Activated CD8-positive, alpha-beta T cell treated with anti-CD3 and anti-CD28 coated beads for 36 hours (primary cell): ENCODE measurements around the gene CCL21. TPM values are rescaled to one million over a fixed set of nuclear protein-coding genes. Genes with fewer than 3 reads are reported as not detected.

ENCODE experiments used
- ATAC-seq: fragments of 200-7000 bp; cut with Tn5 transposase; one replicate; pipeline ENCODE4 v1.10.0; 2021; ENCODE audit warnings: mild to moderate bottlenecking, moderate library complexity
- CTCF ChIA-PET: fragments of 350-600 bp; sonication (Branson Sonifier 250); formaldehyde crosslinking; loops from one replicate; lab custom pipeline; 2021; ENCODE audit warnings: antibody characterized with exemption; lab: Charles Lee
- POLR2A ChIA-PET: fragments of 350-600 bp; sonication (Branson Sonifier 250); formaldehyde crosslinking; loops from one replicate; lab custom pipeline; 2021; ENCODE audit warnings: antibody characterized with exemption; lab: Charles Lee
- DNase-seq: peaks from one replicate; pipeline ENCODE4 v3.0.0-alpha.2; 2020
- H3K27ac Mint-ChIP-seq: one replicate; pipeline ENCODE4 v1.8.0; 2021; ENCODE audit warnings: mild to moderate bottlenecking, mixed read lengths
- H3K27me3 Mint-ChIP-seq: one replicate; pipeline ENCODE4 v1.8.0; 2021; ENCODE audit warnings: mixed read lengths
- H3K36me3 Mint-ChIP-seq: one replicate; pipeline ENCODE4 v1.8.0; 2021; ENCODE audit warnings: low read depth, mixed read lengths
- H3K4me1 Mint-ChIP-seq: one replicate; pipeline ENCODE4 v1.8.0; 2021; ENCODE audit warnings: low read depth, mixed read lengths
- H3K4me3 Mint-ChIP-seq: one replicate; pipeline ENCODE4 v1.8.0; 2021; ENCODE audit warnings: mild to moderate bottlenecking, moderate library complexity, mixed read lengths
- H3K9me3 Mint-ChIP-seq: one replicate; pipeline ENCODE4 v1.8.0; 2021; ENCODE audit warnings: mixed read lengths
- CTCF ChIP-seq: fragments of 200-600 bp; IDR thresholded peaks from one replicate; pipeline ENCODE4 v1.8.0; 2022; ENCODE audit warnings: antibody characterized with exemption, mild to moderate bottlenecking
- intact Hi-C: fragments of 100-400 bp; cut with micrococcal nuclease; formaldehyde crosslinking; loops from one replicate; pipeline ENCODE4 v1.10.0; 2022
- total RNA-seq, 2 experiments: library from RNA; stranded (reverse); gene quantifications; one replicate each; pipeline ENCODE4 v1.2.3, GENCODE V29; 2021

CCL21 gene
- total RNA-seq, 2 experiments from 2014 or later = not detected

DNA sequence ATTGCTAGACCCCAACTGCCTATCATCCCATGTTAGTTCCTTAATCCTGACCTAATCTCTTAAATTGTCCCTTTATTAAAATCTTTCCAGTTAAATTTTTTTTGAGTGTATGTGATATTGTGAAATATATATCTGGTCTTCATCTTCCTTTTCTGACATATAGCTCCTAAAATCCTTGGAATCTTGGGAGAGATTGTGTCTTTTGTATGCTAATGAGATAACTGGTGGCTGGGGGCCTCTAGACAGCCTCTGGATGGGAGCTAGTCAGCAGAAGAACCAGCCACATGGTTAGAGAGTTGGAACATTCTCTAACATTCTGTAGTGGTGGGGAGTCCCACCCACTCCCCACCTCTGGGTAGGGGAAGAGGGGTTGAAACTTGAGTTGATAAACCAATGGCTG is 15.1 kb downstream of the CCL21 start:
- Mint-ChIP-seq H3K27me3 (peaks cover 4% of the 10 kb centered on the region), H3K27ac (no peak overlapping the region), H3K9me3 (no peaks in the 10 kb centered on the region), H3K4me1 (no peaks in the 10 kb centered on the region), H3K36me3 (no peaks in the 10 kb centered on the region), H3K4me3 (no peak overlapping the region)
- intact Hi-C loops = no loop called here
- ChIA-PET POLR2A (interaction anchor here (0.6 to 0.9 kb wide), 2 partner anchors 35 to 645 kb away, joined by 3 read pairs; no protein-coding TSS in a partner anchor), CTCF (interaction anchor here (1.0 to 4.3 kb wide), 3 partner anchors 7 to 30 kb away, joined by 3 to 33 read pairs (median 3); no protein-coding TSS in a partner anchor)
- TF ChIP-seq CTCF = no peak
- DNase-seq (no peak), ATAC-seq (no peak)

DNA sequence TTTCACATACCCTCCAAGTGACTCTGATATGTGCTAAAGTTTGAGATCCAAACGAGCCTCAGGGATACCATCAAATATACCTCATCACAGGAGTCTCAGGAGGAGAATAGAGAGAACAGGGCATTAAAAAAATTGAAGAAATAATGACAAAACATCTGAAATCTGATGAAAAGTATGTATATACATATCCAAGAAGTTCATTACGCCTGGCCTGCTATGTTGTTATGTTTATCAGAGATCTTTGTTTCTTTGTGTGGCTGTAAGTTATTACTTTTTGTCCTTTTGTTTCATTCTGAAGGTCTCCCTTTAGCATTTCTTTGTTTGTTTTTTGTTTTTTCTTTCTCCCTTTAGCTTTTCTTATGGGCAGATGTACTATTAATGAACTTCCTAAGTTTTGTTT is 16.4 kb downstream of the CCL21 start:
- H3K27ac Mint-ChIP-seq = no peak overlapping the region
- CTCF ChIA-PET = interaction anchor here (4.3 kb wide), 1 partner anchor 8 kb away, joined by 33 read pairs; no protein-coding TSS in a partner anchor
- TF ChIP-seq CTCF = no peak
- intact Hi-C loops = no loop called here
- no peak overlapping the region for H3K4me3 Mint-ChIP-seq
- H3K9me3 Mint-ChIP-seq = no peaks in the 10 kb centered on the region
- DNase-seq = no peak
- no peak for ATAC-seq
- POLR2A ChIA-PET = interaction anchor here (1.0 kb wide), 1 partner anchor 47 kb away, joined by 3 read pairs; the partner anchor contains the start of gene GALT
- no peaks in the 10 kb centered on the region for H3K4me1 Mint-ChIP-seq
- H3K27me3 Mint-ChIP-seq = peaks cover 4% of the 10 kb centered on the region
- no peaks in the 10 kb centered on the region for H3K36me3 Mint-ChIP-seq

DNA sequence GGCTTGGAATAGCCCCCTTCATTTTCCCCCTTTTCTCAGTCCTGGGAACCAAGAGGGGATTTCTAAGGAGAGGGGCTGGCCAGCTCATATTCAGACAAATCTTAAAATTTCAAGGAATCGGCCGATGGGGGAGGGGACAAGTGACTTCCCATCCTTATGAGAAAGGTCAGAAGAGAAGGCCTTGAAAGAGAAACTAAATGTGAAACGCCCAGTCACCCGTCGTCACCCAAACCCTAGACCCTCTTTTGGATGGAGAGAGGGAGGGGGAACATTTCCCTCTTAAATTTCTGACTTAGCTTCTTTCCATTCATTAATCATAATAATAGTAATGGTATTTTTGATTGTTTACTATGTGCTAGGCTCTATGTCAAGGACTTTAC is 18.0 kb downstream of the CCL21 start:
- POLR2A ChIA-PET = no interaction called here
- Mint-ChIP-seq H3K4me1 (no peaks in the 10 kb centered on the region), H3K27me3 (peaks cover 4% of the 10 kb centered on the region), H3K27ac (no peak overlapping the region), H3K36me3 (no peaks in the 10 kb centered on the region), H3K4me3 (no peak overlapping the region), H3K9me3 (no peaks in the 10 kb centered on the region)
- no peak for DNase-seq
- intact Hi-C loops = no loop called here
- CTCF ChIA-PET = interaction anchor here (1.8 to 4.3 kb wide), 2 partner anchors 10 to 69 kb away, joined by 4 to 33 read pairs; no protein-coding TSS in a partner anchor
- no peak for TF ChIP-seq CTCF
- no peak for ATAC-seq

DNA sequence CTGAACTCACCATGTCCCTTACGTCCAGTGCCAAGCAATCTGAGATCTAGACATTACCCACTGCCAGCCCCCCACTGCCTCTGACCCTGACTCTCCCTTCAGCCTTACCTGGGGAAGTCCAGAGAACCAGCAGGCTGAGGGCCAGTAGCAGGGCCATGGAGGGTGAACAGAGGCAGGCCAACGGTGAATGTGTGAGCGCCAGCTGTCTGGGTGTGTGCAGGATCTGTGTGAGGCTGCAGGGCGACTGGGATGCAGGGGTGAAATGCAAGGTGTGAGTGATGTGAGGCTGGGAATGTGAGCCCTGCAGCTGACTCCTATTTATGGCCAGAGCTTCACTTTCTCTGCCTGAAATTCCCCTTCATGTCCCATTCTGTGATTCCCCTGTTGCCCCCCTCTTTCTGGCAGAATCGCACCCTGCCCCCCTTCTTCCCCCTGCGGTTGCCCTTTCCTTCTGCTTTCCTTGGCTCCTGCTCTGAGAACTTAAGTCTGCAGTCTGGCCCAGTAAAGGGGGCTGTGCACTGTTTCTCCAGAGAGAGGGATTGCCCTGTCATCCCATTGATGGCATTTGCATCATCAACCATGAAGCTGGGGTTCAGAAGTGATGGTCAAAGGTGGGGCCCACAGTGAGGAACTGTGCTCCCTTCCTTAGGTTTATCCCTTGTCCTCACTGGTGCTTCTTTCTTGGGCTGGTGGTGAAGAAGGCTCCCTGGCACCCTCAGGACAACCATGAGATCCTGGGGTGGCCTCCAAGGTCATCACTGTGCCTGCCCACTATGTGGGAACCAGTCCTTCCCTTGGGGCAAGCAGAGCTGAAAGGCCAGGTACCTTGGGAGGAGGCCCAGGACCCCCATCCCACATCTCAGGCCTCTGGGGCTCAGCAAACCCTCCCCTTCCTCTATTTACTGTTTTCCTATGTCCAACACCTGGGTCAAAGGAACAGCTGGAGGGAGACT is 18.7 kb downstream of the CCL21 start, which contains the start of gene CCL19:
TSS of gene CCL19 (minus strand) at position 294 of the 953 bp plus-strand sequence. CDS start at position 157, 137 bp downstream.
- Mint-ChIP-seq H3K9me3 (no peaks in the 10 kb centered on the region), H3K27ac (no peak within 1 kb of the TSS)
- POLR2A ChIA-PET = interaction anchor here (0.9 kb wide), 1 partner anchor 58 kb away, joined by 3 read pairs; no protein-coding TSS in a partner anchor

More for the DNA sequence above, 18.7 kb downstream of the CCL21 start, which contains the start of gene CCL19:
- TF ChIP-seq CTCF = no peak
- Mint-ChIP-seq H3K36me3 (no peaks in the 10 kb centered on the region), H3K27me3 (peaks cover 4% of the 10 kb centered on the region), H3K4me3 (no peak within 1 kb of the TSS), H3K4me1 (no peaks in the 10 kb centered on the region)
- ATAC-seq (no peak), DNase-seq (no peak)
- intact Hi-C loops = no loop called here
- CTCF ChIA-PET = interaction anchor here (1.8 to 4.3 kb wide), 2 partner anchors 10 to 69 kb away, joined by 4 to 33 read pairs; no protein-coding TSS in a partner anchor
